SK-N-SH (cell line): ENCODE data around the gene ZC3H12C. TPM values are rescaled to one million over a fixed set of nuclear protein-coding genes. Genes with fewer than 3 reads are reported as not detected.
A peak's percentile ranks its signal among the peaks of the same experiment; 100 is the strongest.

Experiments used
- CTCF ChIA-PET: fragments of 300-600, 350-600 bp; formaldehyde crosslinking; extraction: SDS; loops from one replicate; lab custom pipeline; 2021; lab: Yijun Ruan, JAX
- POLR2A ChIA-PET: fragments of 350-600 bp; sonication (Branson Sonifier 250); formaldehyde crosslinking; extraction: SDS; loops from one replicate; lab custom pipeline; 2020; ENCODE audit warnings: antibody characterized with exemption, inconsistent platforms; lab: Yijun Ruan, JAX
- DNase-seq: peaks from one replicate; pipeline ENCODE4 v3.0.0; 2012
- H2AFZ ChIP-seq: fragments of 200-600 bp; sonication (generic); 2 replicates; pipeline ENCODE4 v1.8.1; 2016; ENCODE audit warnings: antibody characterized with exemption, mild to moderate bottlenecking, low read depth
- H3F3A ChIP-seq: fragments of 200-600 bp; sonication (generic); replicated peaks from 2 replicates; pipeline ENCODE3; 2016; ENCODE audit warnings: antibody characterized with exemption, mild to moderate bottlenecking; ENCODE audit not compliant: insufficient read depth
- H3K27ac ChIP-seq, 2 experiments: fragments of 200-500 bp in 1 of 2; fragments of 200-600 bp in 1 of 2; sonication (Bioruptor generic) in 1 of 2; sonication (generic), shearing (Covaris generic) in 1 of 2; 2 replicates each; pipeline versions ENCODE4 v1.5.1 to v1.6.1; 2014 to 2016; ENCODE audit warnings: low read depth in 2 of 2, inconsistent platforms in 1 of 2, low read length in 1 of 2, mild to moderate bottlenecking in 1 of 2, mixed read lengths in 1 of 2
- H3K27me3 ChIP-seq: fragments of 200-600 bp; sonication (generic), shearing (Covaris generic); 2 replicates; pipeline ENCODE4 v1.6.1; 2016; ENCODE audit warnings: mixed run types; ENCODE audit not compliant: insufficient read depth
- H3K36me3 ChIP-seq, 2 experiments: fragments of 200-500 bp in 1 of 2; fragments of 200-600 bp in 1 of 2; sonication (Bioruptor generic) in 1 of 2; sonication (generic) in 1 of 2; replicated peaks in 1 of 2; 2 replicates each; pipeline versions ENCODE3 to v1.5.1; 2014 to 2016; ENCODE audit warnings: low read length in 1 of 2, mild to moderate bottlenecking in 1 of 2; ENCODE audit not compliant: insufficient read depth in 2 of 2, control insufficient read depth in 1 of 2
- H3K4me1 ChIP-seq, 2 experiments: fragments of 200-500 bp in 1 of 2; fragments of 200-600 bp in 1 of 2; sonication (Bioruptor generic) in 1 of 2; sonication (generic), shearing (Covaris generic) in 1 of 2; 2 replicates each; pipeline versions ENCODE4 v1.5.1 to v1.6.1; 2014 to 2016; ENCODE audit warnings: low read depth in 1 of 2, low read length in 1 of 2, mixed run types in 1 of 2; ENCODE audit not compliant: insufficient read depth in 2 of 2, control insufficient read depth in 1 of 2
- H3K4me2 ChIP-seq: fragments of 200-600 bp; sonication (generic), shearing (Covaris generic); 2 replicates; pipeline ENCODE4 v1.6.1; 2017; ENCODE audit warnings: mixed run types
- H3K4me3 ChIP-seq, 2 experiments: fragments of 200-500 bp in 1 of 2; fragments of 200-600 bp in 1 of 2; sonication (Bioruptor generic) in 1 of 2; sonication (generic), shearing (Covaris generic) in 1 of 2; 2 replicates each; pipeline versions ENCODE4 v1.5.1 to v1.8.1; 2014 to 2016; ENCODE audit warnings: low read depth in 2 of 2, inconsistent platforms in 1 of 2, low read length in 1 of 2, mild to moderate bottlenecking in 1 of 2, mixed read lengths in 1 of 2, moderate library complexity in 1 of 2
- H3K79me2 ChIP-seq: fragments of 200-600 bp; sonication (generic); 2 replicates; pipeline ENCODE4 v1.8.1; 2017; ENCODE audit warnings: mild to moderate bottlenecking; ENCODE audit not compliant: insufficient read depth
- H3K9ac ChIP-seq: fragments of 200-600 bp; sonication (generic); 2 replicates; pipeline ENCODE4 v1.6.1; 2017; ENCODE audit warnings: mixed run types
- H3K9me2 ChIP-seq: fragments of 200-600 bp; sonication (generic); 2 replicates; pipeline ENCODE4 v1.6.1; 2017; ENCODE audit warnings: mixed run types
- H3K9me3 ChIP-seq: fragments of 200-600 bp; sonication (generic); 2 replicates; pipeline ENCODE4 v1.6.1; 2017; ENCODE audit warnings: mixed run types, mild to moderate bottlenecking, moderate library complexity
- H4K20me1 ChIP-seq: fragments of 200-600 bp; sonication (generic); 2 replicates; pipeline ENCODE4 v1.6.1; 2017; ENCODE audit warnings: mild to moderate bottlenecking, mixed run types; ENCODE audit not compliant: insufficient read depth
- CHD2 ChIP-seq: fragments of 150-350 bp; IDR thresholded peaks from 2 replicates; pipeline ENCODE4 v1.6.1; 2018; ENCODE audit warnings: low read length; ENCODE audit not compliant: partially characterized antibody
- ELF1 ChIP-seq: IDR thresholded peaks from 2 replicates; pipeline ENCODE4 v1.4.0; 2012
- EP300 ChIP-seq, 2 experiments: IDR thresholded peaks; 2 replicates each; pipeline versions ENCODE4 v1.4.0 to v1.6.1; 2012; ENCODE audit warnings: borderline replicate concordance in 1 of 2, low read depth in 1 of 2, low read length in 1 of 2
- FOSL2 ChIP-seq: IDR thresholded peaks from 2 replicates; pipeline ENCODE4 v1.4.0; 2012; ENCODE audit warnings: low read depth, mild to moderate bottlenecking, moderate library complexity, borderline replicate concordance
- JUND ChIP-seq: IDR thresholded peaks from 2 replicates; pipeline ENCODE4 v1.4.0; 2012
- NRF1 ChIP-seq: IDR thresholded peaks from 2 replicates; pipeline ENCODE4 v1.6.1; 2012; ENCODE audit warnings: low read depth, mild to moderate bottlenecking, low read length
- PBX3 ChIP-seq: IDR thresholded peaks from 2 replicates; pipeline ENCODE4; 2012
- POLR2AphosphoS5 ChIP-seq: IDR thresholded peaks from 2 replicates; pipeline ENCODE4 v1.6.1; 2012; ENCODE audit warnings: low read depth, low read length
- REST ChIP-seq: IDR thresholded peaks from 2 replicates; pipeline ENCODE4 v1.6.1; 2012; ENCODE audit warnings: mild to moderate bottlenecking, low read depth, low read length, moderate library complexity
- RFX5 ChIP-seq: IDR thresholded peaks from 2 replicates; pipeline ENCODE4 v1.6.1; 2012; ENCODE audit warnings: mild to moderate bottlenecking, improper control_type of control experiment, low read length
- RXRA ChIP-seq: IDR thresholded peaks from 2 replicates; pipeline ENCODE4 v1.4.0; 2012; ENCODE audit warnings: low read depth, mild to moderate bottlenecking, borderline replicate concordance
- TAF1 ChIP-seq: IDR thresholded peaks from 2 replicates; pipeline ENCODE4 v1.6.1; 2012; ENCODE audit warnings: low read depth, mild to moderate bottlenecking, low read length, moderate library complexity, borderline replicate concordance
- TCF12 ChIP-seq: IDR thresholded peaks from 2 replicates; pipeline ENCODE4 v1.4.0; 2012
- WGBS: methylation state at CpG from one replicate; pipeline ENCODE4 v1.1.6; 2017; ENCODE audit warnings: low lambda C conversion rate; 5-methylcytosine and 5-hydroxymethylcytosine counted together
- polyA plus RNA-seq, 3 experiments: library from polyadenylated mRNA; depleted of rRNA; stranded (reverse); fragments of >200 nt; gene quantifications; 2 replicates each; pipeline ENCODE4 v1.2.3, GENCODE V29; 2012

Gene ZC3H12C
- polyA plus RNA-seq, 1 of the 3 experiments (the other 2 are of a cell fraction) = 2.8 TPM

- Histone ChIP-seq H3K27ac (peak overlapping the region in 1 of 2 experiments; percentile 73; a peak in 2 of 4 replicates), H3K36me3 (peaks cover 0 to 18% of the 10 kb centered on the region in 2 experiments), H3K4me1 (peaks cover 6 to 25% of the 10 kb centered on the region in 2 experiments), H3K4me2 (peak overlapping the region; percentile 45; the same call in 1 of the 2 replicates), H3K9me2 (no peaks in the 10 kb centered on the region), H3K79me2 (peaks cover 17% of the 10 kb centered on the region), H2AFZ (no peak overlapping the region), H4K20me1 (peaks cover 3% of the 10 kb centered on the region; the same call in 1 of the 2 replicates)
- no peak for DNase-seq
- POLR2A ChIA-PET = no interaction called here
- CTCF ChIA-PET = interaction anchor here (1.1 kb wide), 1 partner anchor 10 kb away, joined by 4 read pairs; no protein-coding TSS in a partner anchor
- TF ChIP-seq TCF12 = peak; percentile 40; the same call in 1 of the 2 replicates
- peak; percentile 51 for TF ChIP-seq JUND
- peak; percentile 75; the same call in 1 of the 2 replicates for TF ChIP-seq RXRA
- peak; percentile 66; the same call in 1 of the 2 replicates for TF ChIP-seq FOSL2
- TF ChIP-seq EP300 (IDR thresholded peaks at IDR 0.05; ENCODE audit: borderline replicate concordance in 1 of 2, low read depth in 1 of 2, low read length in 1 of 2) = no peak
- TF ChIP-seq TAF1 = no peak
- no peak for TF ChIP-seq POLR2AphosphoS5
- TF ChIP-seq CHD2 = no peak
- no peak for TF ChIP-seq PBX3
- TF ChIP-seq, all 33 proteins: peak for 4
- Histone ChIP-seq H3K9ac (no peak overlapping the region; the same call in 1 of the 2 replicates), H3K27me3 (no peaks in the 10 kb centered on the region), H3K9me3 (no peaks in the 10 kb centered on the region), H3K4me3 (no peak overlapping the region), H3F3A (peaks cover 35% of the 10 kb centered on the region)
- WGBS = 59% methylated on average over 9 of the region's 9 CpGs
These were observed 55.9 kb downstream of the ZC3H12C start for GRCh38 chr11:110148775-110149744.

- Histone ChIP-seq H3F3A (peaks cover 26% of the 10 kb centered on the region), H3K79me2 (peaks cover 6% of the 10 kb centered on the region), H3K9ac (no peak overlapping the region), H3K4me3 (no peak overlapping the region), H3K4me2 (no peak overlapping the region), H3K4me1 (peaks cover 6 to 25% of the 10 kb centered on the region in 2 experiments), H3K36me3 (peaks cover 0 to 18% of the 10 kb centered on the region in 2 experiments), H3K9me2 (no peaks in the 10 kb centered on the region), H3K27ac (no peak overlapping the region), H2AFZ (no peak overlapping the region), H3K27me3 (no peaks in the 10 kb centered on the region), H3K9me3 (no peaks in the 10 kb centered on the region), H4K20me1 (peaks cover 3% of the 10 kb centered on the region; the same call in 1 of the 2 replicates)
- TF ChIP-seq RFX5 (no peak), NRF1 (no peak), REST (no peak), ELF1 (no peak)
- no peak for DNase-seq
- CTCF ChIA-PET = no interaction called here
- POLR2A ChIA-PET = no interaction called here
- 53% methylated on average over 1 of the region's 1 CpG for WGBS
These were observed 59.0 kb downstream of the ZC3H12C start for GRCh38 chr11:110152199-110152598.
